ENCODE measurements around the gene GPX1.
A peak's percentile ranks its signal among the peaks of the same experiment; 100 is the strongest.
"Not testable (repeated sequence)": the region's sequence is repeated elsewhere in the genome, so short reads cannot be mapped to it uniquely, and the experiment has no call there.

The GPX1 gene

GRCh38 chr3:49357443-49358216, 523 bp downstream of the GPX1 start:
- not testable (repeated sequence) for DNase-seq (ENCODE audit: low read depth in 2 of 2, low spot score in 1 of 2)

DNA sequence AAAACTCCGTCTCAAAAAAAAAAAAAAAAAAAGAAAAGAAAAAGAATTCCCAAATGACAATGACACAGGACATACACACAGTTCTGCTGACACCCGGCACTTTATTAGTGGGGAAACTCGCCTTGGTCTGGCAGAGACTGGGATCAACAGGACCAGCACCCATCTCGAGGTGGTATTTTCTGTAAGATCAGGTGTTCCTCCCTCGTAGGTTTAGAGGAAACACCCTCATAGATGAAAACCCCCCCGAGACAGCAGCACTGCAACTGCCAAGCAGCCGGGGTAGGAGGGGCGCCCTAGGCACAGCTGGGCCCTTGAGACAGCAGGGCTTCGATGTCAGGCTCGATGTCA, 1.1 kb downstream of the GPX1 start:
- DNase-seq (ENCODE audit: low read depth in 2 of 2, low spot score in 1 of 2): not testable (repeated sequence)

DNA sequence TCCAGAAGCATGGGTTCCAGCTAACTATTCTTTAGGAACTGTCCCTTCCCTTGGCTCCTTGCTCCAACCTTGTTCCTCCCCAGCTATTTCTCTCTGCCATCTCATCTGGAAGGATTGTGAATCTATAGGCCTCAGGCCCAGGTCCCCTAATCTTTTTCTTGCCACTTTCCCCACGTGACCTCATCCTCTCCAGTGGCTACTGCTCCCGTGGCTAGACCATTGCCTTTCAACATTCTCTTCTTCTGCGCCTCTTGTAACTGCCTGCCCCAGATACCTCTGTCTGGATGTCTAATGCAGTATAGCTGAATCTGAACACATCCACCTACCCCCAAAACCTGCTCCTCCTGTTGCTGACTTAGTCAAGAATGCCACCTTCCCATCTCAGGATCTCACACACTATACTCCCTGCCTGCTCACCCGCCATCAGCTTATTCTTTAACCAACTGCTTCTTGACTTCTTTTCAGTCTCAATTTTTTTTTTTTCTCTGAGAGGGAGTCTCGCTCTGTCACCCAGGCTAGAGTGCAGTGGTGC, 5.2 kb downstream of the GPX1 start:
- no peak for DNase-seq (ENCODE audit: low read depth in 2 of 2, low spot score in 1 of 2)

DNA sequence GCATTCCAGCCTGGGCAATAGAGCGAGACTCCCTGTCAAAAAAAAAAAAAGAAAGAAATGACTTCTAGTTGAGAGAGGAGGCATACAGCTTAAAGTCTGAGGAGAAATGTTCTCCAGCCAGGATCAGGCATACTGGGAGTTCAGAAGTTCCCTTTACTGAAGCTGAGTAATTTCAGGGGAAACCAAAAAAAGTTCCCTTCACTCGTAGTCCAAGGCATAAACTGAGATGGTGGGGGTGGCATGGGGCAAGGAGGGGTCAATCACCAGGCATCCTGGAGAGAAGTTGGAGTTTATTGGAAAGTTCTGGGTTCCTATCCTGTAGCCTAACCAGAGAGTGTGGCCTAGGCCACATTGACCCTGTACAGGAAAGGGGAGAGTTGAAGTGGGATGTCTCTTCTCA, 5.9 kb downstream of the GPX1 start:
- no peak for DNase-seq (ENCODE audit: low read depth in 2 of 2, low spot score in 1 of 2)

GRCh38 chr3:49351521-49352011, 6.6 kb downstream of the GPX1 start:
- no peak for DNase-seq (ENCODE audit: low read depth in 2 of 2, low spot score in 1 of 2)

- DNase-seq (ENCODE audit: low read depth in 2 of 2, low spot score in 1 of 2): no peak
These were observed 8.6 kb downstream of the GPX1 start for GRCh38 chr3:49349348-49350114.

- not testable (repeated sequence) for DNase-seq (ENCODE audit: low read depth in 2 of 2, low spot score in 1 of 2)
These were observed 9.8 kb downstream of the GPX1 start for GRCh38 chr3:49348361-49348760.

GRCh38 chr3:49346797-49347251, 11.3 kb downstream of the GPX1 start:
- no peak for DNase-seq (ENCODE audit: low read depth in 2 of 2, low spot score in 1 of 2)

DNA sequence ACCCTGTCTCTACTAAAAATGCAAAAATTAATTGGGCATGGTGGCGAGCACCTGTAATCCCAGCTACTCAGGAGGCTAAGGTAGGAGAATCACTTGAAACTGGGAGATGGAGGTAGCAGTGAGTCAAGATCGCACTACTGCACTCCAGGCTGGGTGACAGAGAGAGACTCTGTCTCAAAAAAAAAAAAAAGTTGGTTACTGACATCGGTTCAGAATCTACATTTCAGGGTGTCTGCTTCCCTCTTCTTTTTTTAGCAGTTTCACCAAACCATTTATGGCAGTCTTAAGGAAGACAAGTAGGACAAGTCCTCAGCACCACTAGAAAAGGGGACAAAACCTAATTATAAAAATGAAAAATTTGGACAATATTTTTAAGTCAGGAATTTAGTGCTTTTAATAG, 15.0 kb downstream of the GPX1 start:
- DNase-seq (ENCODE audit: low read depth in 2 of 2, low spot score in 1 of 2): no peak

- DNase-seq (ENCODE audit: low read depth in 2 of 2, low spot score in 1 of 2): no peak
These were observed 16.2 kb downstream of the GPX1 start for GRCh38 chr3:49341996-49342395.

DNA sequence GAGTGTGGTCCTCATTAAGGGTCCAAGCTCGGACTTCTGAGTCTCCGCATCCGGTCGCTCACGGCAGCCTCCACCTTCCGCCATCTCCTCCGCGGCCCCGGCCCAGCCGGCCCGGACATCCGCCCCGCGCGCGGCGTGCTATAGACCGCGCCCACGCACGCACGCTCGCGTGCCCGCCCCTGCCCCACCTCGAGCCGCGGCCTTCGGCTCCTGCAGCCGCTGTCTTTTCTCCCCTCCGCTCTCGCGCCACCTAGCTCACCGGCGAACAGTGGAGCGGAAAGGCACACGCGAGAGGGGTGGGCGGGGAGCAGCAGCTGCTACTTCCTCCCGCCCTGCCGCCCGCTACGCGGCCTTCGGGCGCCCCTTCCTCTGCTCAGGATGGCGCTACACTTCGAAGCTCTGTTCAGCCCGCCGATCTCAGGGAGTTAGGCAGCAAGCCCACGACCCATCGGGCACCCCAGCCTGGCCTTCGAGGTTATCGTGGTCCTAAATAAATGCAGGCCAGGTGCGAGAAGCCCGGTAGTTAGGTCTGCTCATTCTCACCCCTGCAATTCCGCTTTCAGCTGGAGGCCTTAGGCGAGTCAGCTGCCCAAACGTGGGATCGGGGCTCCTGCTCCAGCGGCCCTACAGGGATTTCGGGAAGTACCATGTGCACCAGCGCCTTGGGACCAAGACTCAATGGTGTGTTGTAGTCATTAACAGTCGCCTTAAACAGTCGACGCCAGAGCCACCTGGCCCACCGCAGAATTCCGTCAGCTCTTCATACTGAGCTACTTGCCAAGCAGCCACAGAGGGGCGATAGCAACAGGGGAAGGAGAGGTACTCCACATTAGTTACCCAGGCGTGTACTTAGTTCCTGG, 18.0 kb downstream of the GPX1 start, which contains the start of gene USP4:
USP4 (minus strand) TSS at position 113 of the 860 bp plus-strand sequence; CDS start at position 84, 29 bp downstream.
- peak; percentile 79 to 84 for DNase-seq (ENCODE audit: low read depth in 2 of 2, low spot score in 1 of 2)

- DNase-seq (ENCODE audit: low read depth in 2 of 2, low spot score in 1 of 2): no peak
These were observed 18.6 kb downstream of the GPX1 start for GRCh38 chr3:49339581-49339940.

DNA sequence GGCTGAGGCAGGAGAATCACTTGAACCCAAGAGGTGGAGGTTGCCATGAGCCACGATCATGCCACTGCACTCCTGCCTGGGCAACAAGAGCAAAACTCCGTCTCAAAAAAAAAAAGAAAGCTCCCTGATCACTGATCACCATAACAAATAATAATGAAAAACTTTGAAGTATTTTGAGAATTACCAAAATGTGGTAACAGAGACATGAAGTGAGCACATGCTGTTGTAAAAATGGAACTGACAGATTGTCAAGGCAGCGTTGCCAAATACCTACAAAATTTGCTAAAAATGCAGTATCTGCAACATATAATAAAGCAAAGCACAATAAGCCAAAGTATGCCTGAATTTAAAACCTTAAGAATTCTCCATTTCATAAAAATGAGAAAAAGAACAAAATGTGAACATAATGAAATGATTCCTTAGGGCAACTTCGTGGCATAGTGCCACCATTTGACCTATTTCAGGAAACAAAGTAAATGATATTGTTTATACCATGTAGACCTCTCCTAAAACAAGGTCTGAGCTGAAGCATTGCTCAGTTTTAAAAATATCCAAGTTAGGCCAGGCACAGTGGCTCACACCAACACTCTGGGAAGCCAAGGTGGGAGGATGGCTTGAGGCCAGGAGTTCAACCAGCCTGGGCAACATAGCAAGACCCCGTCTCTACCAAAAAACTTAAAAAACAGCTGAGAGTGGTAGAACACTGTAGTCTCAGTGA, 24.1 kb downstream of the GPX1 start:
- DNase-seq (ENCODE audit: low read depth in 2 of 2, low spot score in 1 of 2): no peak

GRCh38 chr3:49333091-49333490, 25.1 kb downstream of the GPX1 start:
- DNase-seq (ENCODE audit: low read depth in 2 of 2, low spot score in 1 of 2): no peak

DNA sequence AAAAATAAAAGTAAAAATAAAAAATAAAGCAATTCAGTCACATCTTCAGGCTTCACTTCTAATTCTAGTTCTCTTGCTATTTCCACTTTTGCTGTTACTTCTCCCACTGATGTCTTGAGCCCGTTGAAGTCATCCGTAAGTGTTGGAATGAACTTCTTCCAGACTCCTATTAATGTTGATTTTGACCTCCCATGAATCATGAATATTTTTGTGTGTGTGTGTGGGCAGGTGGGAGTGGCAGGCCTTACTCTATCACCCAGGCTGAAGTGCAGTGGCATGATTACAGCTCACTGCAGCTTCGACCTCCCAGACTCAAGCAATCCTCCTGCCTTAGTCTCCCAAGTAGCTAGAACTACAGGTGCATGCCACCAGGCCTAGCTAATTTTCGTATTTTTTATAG, 29.0 kb downstream of the GPX1 start:
- DNase-seq (ENCODE audit: low read depth in 2 of 2, low spot score in 1 of 2): no peak

DNA sequence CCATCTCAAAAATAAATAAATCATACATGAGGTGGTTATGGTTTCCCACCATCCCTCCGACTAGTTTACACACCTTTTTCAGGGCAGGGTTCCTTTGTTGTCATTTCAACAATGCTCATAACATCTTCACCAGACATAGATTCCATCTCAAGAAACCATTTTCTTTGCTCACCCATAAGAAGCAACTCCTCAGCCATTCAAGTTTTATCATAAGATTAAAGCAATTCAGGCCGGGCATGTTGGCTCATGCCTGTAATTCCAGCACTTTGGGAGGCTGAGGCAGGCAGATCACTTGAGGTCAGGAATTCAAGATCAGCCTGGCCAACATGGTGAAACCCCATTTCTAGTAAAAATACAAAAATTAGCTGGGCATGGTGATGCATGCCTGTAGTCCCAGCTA, 29.8 kb downstream of the GPX1 start:
- not testable (repeated sequence) for DNase-seq (ENCODE audit: low read depth in 2 of 2, low spot score in 1 of 2)

- no peak for DNase-seq (ENCODE audit: low read depth in 2 of 2, low spot score in 1 of 2)
These were observed 30.7 kb downstream of the GPX1 start for GRCh38 chr3:49327485-49327884.

DNA sequence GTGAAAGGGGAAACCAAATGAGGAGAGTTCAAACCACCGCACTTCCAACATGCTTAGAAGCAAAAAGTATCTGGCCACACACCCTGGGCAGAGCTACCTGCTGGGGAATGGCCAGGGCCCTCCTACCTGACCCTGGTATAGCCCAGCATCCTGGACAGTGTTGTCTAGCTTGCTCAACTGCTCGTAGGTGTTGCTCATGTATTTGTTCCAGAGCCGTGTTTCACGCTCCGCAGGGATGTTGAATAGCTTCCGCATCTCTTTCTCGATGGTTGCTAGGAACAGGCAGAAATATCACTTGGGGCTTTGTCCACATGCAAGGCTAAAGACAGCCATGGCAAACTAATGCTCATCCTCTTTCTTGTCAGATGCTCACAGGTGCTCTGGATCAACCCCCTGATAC, 33.4 kb downstream of the GPX1 start:
- DNase-seq (ENCODE audit: low read depth in 2 of 2, low spot score in 1 of 2): no peak

- DNase-seq (ENCODE audit: low read depth in 2 of 2, low spot score in 1 of 2): no peak
These were observed 41.3 kb downstream of the GPX1 start for GRCh38 chr3:49316696-49317457.

All from stimulated activated CD8-positive, alpha-beta memory T cell treated with anti-CD3 and anti-CD28 coated beads, Interleukin-4, amount 100 ng/mL, for 1 hour (primary cell).